ENCODE data around the gene EMC1. TPM values are rescaled to one million over a fixed set of nuclear protein-coding genes. Genes with fewer than 3 reads are reported as not detected.

EMC1 gene
- total RNA-seq, 1 donor: 90.2 TPM

DNA sequence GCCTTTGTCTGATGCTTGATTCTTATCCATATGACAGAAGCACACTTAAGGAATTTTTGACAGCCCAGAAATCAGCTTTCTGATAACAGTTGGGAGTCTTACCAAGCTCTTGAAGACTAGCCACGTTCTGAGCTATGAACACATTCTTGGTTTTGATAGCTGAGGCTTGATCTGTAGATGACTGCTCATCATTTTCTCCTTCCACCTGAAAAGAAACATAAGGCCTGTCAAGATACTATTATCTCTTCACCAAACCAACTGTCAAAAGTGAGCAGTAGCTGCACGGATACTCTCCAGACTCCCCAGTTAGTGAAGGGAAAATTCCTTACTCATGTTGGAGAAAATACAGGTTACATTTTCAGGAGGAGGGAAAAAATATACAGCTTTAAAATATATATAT lies 53.5 kb downstream of the EMC1 start:
- DNase-seq (ENCODE audit: low read depth): no peak
- H3K4me3 ChIP-seq (ENCODE audit: low read depth, low read length): no peak overlapping the region
- TF ChIP-seq, protein P1, sequence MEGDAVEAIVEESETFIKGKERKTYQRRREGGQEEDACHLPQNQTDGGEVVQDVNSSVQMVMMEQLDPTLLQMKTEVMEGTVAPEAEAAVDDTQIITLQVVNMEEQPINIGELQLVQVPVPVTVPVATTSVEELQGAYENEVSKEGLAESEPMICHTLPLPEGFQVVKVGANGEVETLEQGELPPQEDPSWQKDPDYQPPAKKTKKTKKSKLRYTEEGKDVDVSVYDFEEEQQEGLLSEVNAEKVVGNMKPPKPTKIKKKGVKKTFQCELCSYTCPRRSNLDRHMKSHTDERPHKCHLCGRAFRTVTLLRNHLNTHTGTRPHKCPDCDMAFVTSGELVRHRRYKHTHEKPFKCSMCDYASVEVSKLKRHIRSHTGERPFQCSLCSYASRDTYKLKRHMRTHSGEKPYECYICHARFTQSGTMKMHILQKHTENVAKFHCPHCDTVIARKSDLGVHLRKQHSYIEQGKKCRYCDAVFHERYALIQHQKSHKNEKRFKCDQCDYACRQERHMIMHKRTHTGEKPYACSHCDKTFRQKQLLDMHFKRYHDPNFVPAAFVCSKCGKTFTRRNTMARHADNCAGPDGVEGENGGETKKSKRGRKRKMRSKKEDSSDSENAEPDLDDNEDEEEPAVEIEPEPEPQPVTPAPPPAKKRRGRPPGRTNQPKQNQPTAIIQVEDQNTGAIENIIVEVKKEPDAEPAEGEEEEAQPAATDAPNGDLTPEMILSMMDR (IDR thresholded peaks at IDR 0.05; ENCODE audit: insufficient read depth, low read depth, low read length): no peak

DNA sequence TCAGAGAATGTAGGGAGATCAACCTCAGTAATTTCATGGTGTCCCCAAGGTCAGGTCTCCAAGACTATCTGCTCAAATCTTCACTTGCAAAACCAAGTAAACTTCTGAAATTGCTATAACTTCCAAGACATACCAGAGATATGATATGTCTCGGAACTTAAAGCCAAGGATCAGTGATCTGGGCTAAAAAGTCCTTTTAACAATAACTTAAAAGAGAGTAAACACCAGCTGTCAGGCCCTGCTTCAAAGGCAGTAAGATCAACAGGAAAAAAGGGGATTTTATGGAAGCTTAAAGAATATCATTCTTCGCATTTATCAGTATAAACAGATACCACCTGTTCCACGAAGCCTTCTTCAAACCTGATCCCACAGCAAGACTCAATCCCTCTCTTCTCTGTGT lies 55.0 kb downstream of the EMC1 start:
- H3K4me3 ChIP-seq (ENCODE audit: low read depth, low read length): no peak overlapping the region
- peak; percentile 35 for DNase-seq (ENCODE audit: low read depth)
- TF ChIP-seq, protein P1 (IDR thresholded peaks at IDR 0.05; ENCODE audit: insufficient read depth, low read depth, low read length): no peak

DNA sequence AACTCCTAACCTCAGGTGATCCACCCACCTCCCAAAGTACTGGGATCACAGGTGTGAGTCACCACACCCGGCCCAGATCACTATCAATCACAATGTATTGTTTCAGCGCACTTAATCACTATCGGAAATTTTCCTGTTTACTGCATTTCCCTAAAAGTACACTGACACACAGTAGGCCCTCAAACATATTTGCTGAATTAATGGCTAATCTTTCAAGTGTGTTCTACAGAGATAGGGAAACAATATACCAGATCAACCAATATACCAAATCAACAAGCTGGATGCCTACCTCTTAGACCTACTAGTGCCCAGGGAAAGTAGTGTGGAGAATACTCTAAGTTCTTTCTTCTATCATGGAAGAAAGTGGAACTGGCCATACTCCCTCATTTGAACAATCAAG lies 58.3 kb downstream of the EMC1 start:
- H3K4me3 ChIP-seq (ENCODE audit: low read depth, low read length): no peak overlapping the region
- TF ChIP-seq, protein P1 (IDR thresholded peaks at IDR 0.05; ENCODE audit: insufficient read depth, low read depth, low read length): no peak

DNA sequence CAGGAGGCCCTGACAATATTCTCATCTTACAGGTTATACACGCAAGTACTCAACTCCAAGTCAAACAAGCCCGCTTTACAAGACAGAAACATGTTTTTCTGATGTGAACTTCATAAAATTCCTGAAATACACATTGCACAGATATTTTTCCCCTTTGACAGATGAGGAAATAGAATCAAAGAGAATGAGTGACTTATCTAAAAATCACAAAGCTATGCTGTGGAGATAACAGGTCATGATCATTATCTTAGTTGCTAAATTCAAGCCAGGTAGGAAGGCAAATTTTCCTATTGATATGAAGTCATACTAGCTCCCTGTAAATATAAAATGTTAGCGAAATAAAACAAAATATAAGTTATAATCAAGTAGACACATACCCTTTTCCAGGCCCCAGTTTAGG lies 59.5 kb downstream of the EMC1 start:
- DNase-seq (ENCODE audit: low read depth): no peak
- TF ChIP-seq, protein P1 (IDR thresholded peaks at IDR 0.05; ENCODE audit: insufficient read depth, low read depth, low read length): no peak

More for the DNA sequence above, 58.3 kb downstream of the EMC1 start:
- no peak for DNase-seq (ENCODE audit: low read depth)

DNA sequence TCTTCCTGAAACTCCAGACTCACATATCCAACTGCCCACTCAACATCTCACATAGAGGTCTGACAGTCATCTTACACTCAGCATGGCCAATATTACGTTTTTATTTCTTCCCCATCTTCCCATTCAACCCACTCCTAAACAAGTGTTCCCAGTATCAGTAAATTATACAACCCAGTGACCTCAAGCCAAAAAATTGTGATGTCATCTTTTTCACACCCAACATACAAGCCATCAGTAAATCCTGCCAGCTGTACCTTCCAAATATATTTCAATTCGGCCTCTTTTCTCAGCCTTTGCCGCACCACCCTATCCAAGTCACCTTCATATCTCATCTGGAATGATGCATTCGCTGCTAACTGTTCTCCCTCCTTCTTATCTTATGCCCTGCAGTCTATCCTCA lies 60.9 kb downstream of the EMC1 start:
- no peak overlapping the region for H3K4me3 ChIP-seq (ENCODE audit: low read depth, low read length)
- no peak for DNase-seq (ENCODE audit: low read depth)
- TF ChIP-seq, protein P1 (IDR thresholded peaks at IDR 0.05; ENCODE audit: insufficient read depth, low read depth, low read length): no peak

More for the DNA sequence above, 59.5 kb downstream of the EMC1 start:
- no peak overlapping the region for H3K4me3 ChIP-seq (ENCODE audit: low read depth, low read length)

DNA sequence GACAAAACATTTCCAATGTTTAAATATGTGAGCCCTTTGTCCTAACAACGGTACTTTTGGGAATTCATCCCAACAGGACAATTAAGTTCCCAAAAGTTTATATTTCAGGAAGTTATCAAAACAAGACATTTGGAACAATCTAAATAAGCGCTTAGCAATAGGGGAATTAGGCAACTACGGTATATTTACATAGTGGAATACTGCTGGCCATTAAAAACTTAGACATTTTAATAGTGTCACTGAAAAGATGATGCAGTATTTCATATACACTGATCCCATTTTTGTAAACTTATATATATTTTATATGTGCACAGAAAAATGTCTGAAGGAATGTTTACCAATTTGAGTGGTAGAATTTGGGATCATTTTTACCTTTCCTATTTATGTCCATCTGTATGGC lies 62.1 kb downstream of the EMC1 start:
- H3K4me3 ChIP-seq (ENCODE audit: low read depth, low read length): no peak overlapping the region
- TF ChIP-seq, protein P1 (IDR thresholded peaks at IDR 0.05; ENCODE audit: insufficient read depth, low read depth, low read length): no peak
- DNase-seq (ENCODE audit: low read depth): no peak

DNA sequence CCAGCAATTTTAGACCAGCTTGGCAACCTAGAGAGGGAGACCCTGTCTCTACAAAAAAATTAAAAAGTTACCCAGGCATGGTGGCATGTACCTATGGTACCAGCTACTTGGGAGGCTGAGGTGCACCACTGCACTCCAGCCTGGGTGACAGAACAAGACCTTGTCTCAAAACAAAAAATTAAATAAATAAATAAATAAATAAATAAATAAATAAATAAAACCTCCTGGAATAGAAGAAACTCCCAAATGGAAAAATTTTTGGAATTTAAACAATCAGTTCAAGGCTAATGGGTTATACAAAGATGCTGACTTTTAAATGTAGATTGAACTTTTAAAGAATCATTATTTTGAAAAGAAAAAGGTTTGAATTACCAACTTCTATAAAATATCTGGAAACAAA lies 63.5 kb downstream of the EMC1 start:
- TF ChIP-seq, protein P1 (IDR thresholded peaks at IDR 0.05; ENCODE audit: insufficient read depth, low read depth, low read length): no peak
- no peak for DNase-seq (ENCODE audit: low read depth)
- H3K4me3 ChIP-seq (ENCODE audit: low read depth, low read length): no peak overlapping the region

All from fibroblast of villous mesenchyme (primary cell).